Myocyte (in vitro differentiated cells): ENCODE data around the gene PCBP1. TPM values are rescaled to one million over a fixed set of nuclear protein-coding genes. Genes with fewer than 3 reads are reported as not detected.
"Not testable (repeated sequence)": the region's sequence is repeated elsewhere in the genome, so short reads cannot be mapped to it uniquely, and the experiment has no call there.

Experiments
- DNase-seq: peaks from one replicate; pipeline ENCODE4 v3.0.0-alpha.2; 2012; ENCODE audit warnings: low read depth
- total RNA-seq: library from RNA; depleted of rRNA; stranded (reverse); fragments of >200 nt; gene quantifications from 2 replicates; pipeline ENCODE4 v1.2.3, GENCODE V29; 2014

Gene PCBP1
- total RNA-seq, 1 donor from 2014 or later, result 60.0 TPM

GRCh38 chr2:70080610-70081200 is 6.6 kb upstream of the PCBP1 start:
- DNase-seq, result no peak

DNA sequence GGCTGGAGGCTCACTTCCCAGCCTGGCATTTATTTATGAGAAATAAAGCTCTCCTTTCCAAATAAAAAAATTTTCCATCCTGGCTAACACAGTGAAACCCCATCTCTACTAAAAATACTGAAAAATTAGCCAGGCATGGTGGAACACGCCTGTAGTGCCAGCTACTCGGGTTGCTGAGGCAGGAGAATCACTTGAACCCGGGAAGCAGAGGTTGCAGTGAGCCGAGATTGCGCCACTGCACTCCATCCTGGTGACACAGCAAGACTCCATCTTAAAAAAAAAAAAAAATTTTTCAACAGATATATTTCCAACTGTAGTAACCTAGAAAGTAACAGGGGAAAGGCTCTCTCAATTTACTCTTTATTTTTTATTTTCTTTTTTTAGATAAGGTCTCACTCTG is 6.1 kb upstream of the PCBP1 start:
- DNase-seq, result no peak

DNA sequence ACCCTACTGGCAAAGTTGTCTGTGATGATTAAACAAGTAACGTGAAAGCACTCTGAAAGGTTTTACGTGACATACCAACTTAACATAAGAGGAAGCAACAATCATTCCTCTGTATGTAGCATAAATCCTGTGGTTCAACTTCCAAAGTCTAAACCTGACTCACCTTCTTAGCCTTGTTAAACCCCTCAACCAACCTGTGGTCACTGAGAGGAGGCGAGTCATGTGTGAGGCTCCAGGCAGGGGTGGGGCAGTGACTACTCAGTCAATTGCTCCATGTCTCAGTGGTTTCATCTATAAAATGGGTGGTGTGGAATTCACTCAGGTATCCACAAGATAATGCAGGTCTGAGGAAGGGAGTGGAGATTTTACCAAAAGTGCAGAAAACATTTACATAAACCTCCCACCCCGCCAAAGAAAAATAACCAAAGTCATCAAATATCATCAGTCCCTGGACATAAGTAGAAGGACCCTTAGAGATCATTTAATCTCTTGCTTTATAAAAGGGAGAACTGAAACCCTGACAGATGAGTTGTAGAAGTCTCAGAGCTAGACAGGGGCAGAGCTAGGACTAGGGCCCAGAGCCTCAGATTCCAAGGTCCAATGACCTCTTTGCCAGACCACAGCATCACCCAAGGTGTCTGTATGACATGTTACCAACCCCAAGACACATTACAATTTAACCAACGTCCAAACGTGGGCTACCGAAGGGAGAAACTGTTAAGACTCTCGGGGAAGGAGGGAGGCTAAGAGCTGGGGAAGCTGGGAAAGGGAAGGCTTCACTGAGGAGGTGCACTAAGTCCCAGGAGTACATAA is 3.7 kb upstream of the PCBP1 start:
- no peak for DNase-seq

GRCh38 chr2:70084973-70085710 is 2.1 kb upstream of the PCBP1 start:
- no peak for DNase-seq

GRCh38 chr2:70085711-70086277 is 1.5 kb upstream of the PCBP1 start:
- DNase-seq, result no peak

DNA sequence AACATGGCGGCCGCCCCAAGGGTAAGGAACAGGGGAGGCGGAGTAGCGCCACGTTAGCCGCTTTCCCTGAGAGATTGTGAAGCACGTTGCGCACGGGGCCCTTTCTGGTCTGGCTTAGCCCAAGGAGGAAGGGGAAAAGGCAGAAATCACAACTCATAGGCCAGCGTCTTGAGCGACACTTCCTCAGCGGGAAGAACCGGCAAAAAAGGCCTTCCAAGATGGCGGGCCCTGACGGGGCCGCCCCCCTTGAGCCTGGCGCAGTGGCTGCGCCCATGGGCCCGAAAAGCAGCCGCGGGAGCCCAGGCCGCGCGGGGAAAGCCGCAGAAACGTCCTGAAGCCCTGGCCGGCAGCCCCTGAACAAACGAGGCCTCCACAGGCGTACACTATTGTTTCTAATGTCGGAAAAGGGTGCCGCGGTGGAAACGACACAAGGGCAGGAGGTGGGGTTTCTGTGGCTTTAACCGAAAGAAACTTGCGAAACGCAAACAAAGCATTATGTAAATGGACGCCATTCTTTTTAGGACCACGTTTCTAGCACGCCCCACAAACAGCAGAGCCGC is 919 bp upstream of the PCBP1 start:
- peak; percentile 75 for DNase-seq

- DNase-seq, result peak; percentile 65
Measured at GRCh38 chr2:70087702-70088597, 673 bp downstream of the PCBP1 start.

DNA sequence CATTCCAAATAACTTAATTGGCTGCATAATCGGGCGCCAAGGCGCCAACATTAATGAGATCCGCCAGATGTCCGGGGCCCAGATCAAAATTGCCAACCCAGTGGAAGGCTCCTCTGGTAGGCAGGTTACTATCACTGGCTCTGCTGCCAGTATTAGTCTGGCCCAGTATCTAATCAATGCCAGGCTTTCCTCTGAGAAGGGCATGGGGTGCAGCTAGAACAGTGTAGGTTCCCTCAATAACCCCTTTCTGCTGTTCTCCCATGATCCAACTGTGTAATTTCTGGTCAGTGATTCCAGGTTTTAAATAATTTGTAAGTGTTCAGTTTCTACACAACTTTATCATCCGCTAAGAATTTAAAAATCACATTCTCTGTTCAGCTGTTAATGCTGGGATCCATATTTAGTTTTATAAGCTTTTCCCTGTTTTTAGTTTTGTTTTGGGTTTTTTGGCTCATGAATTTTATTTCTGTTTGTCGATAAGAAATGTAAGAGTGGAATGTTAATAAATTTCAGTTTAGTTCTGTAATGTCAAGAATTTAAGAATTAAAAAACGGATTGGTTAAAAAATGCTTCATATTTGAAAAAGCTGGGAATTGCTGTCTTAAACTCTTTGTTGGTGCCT is 1.4 kb downstream of the PCBP1 start:
- no peak for DNase-seq

DNA sequence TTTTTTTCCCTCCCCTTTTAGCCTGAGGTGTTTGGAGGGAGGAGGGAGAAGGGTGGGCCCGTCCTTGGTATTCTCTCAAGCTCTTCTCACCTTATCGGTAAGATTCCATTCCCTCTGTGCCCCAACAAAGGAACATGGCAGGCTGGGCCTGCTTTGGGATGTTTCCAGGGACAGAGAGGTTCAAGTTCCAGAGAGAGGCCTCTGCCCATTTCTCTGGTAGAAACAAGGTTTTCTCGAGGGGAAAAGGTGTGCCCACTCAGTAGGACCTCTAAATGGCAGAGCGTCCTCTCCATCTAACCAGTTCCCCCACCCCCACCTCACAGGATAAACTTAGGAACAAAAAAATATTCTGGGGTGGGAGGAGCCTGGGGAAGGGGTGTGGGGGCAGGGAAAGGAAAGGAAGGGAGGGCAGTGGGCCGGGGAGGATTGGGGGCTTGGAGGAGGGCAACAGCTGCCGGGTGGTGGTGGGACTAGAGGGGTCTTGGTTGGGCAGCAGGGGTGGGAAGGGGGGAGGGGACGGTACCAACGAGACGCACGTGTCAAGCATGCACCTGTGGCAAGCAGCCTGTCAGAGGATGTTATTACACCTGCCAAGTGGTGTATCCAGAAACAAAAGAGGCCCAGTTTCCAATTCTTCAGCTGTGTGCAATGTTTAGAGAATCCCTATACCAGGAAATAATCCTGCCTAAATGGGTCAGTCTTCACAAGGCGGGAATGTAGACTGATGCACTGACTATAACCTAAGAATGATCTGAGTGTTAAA is 2.1 kb downstream of the PCBP1 start:
- peak; percentile 79 for DNase-seq

DNA sequence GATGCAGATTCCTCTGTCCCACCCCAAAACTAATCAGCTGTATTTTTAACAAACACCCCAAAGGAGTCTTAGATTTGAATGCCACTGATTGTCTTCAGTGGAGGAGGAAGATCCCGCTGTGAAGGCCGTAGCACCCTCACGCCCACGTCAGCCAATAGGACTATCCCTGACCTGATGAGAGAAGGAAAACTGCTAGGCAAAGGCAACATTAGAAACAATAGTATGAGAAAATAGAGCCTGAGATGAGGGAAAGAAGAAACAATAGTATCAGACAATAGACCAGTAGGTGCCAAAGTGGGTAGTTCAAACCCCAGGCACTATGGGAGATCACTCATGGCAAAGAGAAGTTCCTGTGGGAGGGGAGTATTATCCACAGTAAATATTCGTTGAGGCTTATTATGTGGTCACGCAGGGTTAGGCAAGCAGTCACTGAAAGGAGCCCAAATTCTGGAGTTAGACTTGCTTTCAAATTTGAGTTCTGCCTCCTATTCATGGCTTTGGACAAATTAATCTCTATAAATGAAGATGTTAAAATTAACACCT is 2.8 kb downstream of the PCBP1 start:
- DNase-seq, result no peak

DNA sequence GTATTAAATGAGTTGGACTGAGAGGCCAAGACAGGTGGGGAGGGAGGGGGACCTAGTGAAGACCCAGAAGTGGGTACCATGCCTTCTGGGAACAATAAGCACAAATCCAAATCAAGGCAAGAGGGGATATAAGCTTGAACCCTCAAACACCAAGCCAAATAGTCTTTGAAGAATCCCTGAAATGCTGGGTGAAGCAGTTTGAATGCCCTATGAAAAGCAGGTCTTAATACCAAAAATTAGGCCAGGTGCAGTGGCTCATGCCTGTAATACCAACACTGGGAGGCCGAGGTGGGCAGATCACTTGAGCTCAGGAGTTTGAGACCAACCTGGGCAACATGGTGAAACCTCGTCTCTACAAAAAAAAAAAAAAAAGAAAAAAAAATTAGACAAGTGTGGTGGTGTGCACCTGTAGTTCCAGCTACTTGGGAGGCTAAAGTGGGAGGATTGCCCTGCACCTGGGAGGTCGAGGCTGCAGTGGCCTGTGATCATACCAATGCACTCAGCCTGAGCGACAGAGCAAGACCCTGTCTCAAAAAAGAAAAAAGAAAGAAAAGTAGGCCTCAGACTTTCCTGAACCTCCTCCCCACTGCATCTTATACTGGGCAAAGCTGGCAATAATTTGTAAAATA is 3.5 kb downstream of the PCBP1 start:
- no peak for DNase-seq

- DNase-seq, result no peak
Measured at GRCh38 chr2:70091364-70091763, 4.1 kb downstream of the PCBP1 start.

- no peak for DNase-seq
Measured at GRCh38 chr2:70091816-70092215, 4.5 kb downstream of the PCBP1 start.

DNA sequence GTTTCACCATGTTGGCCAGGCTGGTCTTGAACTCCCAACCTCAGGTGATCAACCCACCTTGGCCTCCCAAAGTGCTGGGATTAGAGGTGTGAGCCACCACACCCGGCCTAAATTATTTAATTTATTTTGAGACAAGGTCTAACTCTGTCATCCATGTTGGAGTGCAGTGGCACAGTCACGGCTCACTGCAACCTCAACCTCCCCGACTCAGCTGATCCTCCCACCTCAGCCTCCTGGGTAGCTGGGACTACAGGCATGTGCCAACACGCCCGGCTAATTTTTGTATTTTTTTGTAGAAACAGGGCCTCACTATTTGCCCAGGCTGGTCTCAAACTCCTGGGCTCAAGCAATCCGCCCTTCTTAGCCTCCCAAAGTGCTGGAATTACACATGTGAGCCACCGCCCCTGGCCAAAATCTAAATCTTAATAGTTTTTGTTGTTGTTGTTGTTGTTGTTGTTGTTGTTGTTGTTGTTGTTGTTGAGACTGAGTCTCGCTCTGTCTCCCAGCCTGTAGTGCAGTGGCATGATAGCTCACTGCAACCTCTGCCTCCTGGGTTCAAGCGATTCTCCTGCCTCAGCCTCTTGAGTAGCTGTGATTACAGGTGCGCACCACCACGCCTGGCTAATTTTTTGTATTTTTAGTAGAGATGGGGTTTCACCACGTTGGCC is 5.4 kb downstream of the PCBP1 start:
- DNase-seq, result not testable (repeated sequence)

GRCh38 chr2:70094171-70094977 is 7.1 kb downstream of the PCBP1 start:
- peak; percentile 87 for DNase-seq

- DNase-seq, result peak; percentile 58
Measured at GRCh38 chr2:70094978-70095719, 7.9 kb downstream of the PCBP1 start.
